VCaP (cell line): Measurements from ENCODE around the gene ATXN10.
A peak's percentile ranks its signal among the peaks of the same experiment; 100 is the strongest.
"Not testable (repeated sequence)": the region's sequence is repeated elsewhere in the genome, so short reads cannot be mapped to it uniquely, and the experiment has no call there.

Source experiments
- H3K27ac ChIP-seq: fragments of 450-650 bp; 2 replicates; pipeline ENCODE4 v1.5.1; 2017
- CTCF ChIP-seq: fragments of 450-650 bp; conservative IDR thresholded peaks from 2 replicates; pipeline ENCODE4 v1.5.1; 2017; ENCODE audit warnings: mild to moderate bottlenecking, moderate library complexity

ATXN10 gene

GRCh38 chr22:45651931-45652528 is 19.6 kb upstream of the ATXN10 start:
- no peak for TF ChIP-seq CTCF
- no peak overlapping the region for H3K27ac ChIP-seq

GRCh38 chr22:45656577-45656976 is 15.1 kb upstream of the ATXN10 start:
- no peak overlapping the region for H3K27ac ChIP-seq
- TF ChIP-seq CTCF: no peak

- TF ChIP-seq CTCF: no peak
- H3K27ac ChIP-seq: no peak overlapping the region
These were observed 13.9 kb upstream of the ATXN10 start for GRCh38 chr22:45657701-45658100.

GRCh38 chr22:45664136-45664646 is 7.4 kb upstream of the ATXN10 start:
- no peak overlapping the region for H3K27ac ChIP-seq
- no peak for TF ChIP-seq CTCF

- no peak overlapping the region for H3K27ac ChIP-seq
- TF ChIP-seq CTCF: no peak
These were observed 4.1 kb upstream of the ATXN10 start for GRCh38 chr22:45667486-45667885.

- not testable (repeated sequence) for H3K27ac ChIP-seq
These were observed 1.3 kb upstream of the ATXN10 start for GRCh38 chr22:45670363-45670762.

GRCh38 chr22:45670981-45671782 is 452 bp upstream of the ATXN10 start:
- TF ChIP-seq CTCF: no peak

More at GRCh38 chr22:45670981-45671782, 452 bp upstream of the ATXN10 start:
- peak overlapping the region; percentile 67 for H3K27ac ChIP-seq
